Smooth muscle cell (in vitro differentiated cells): ENCODE results near the gene STRA8. TPM values are rescaled to one million over a fixed set of nuclear protein-coding genes. Genes with fewer than 3 reads are reported as not detected.

Experiments used
- DNase-seq: peaks from one replicate; lab custom pipeline; 2025; ENCODE audit not compliant: unreplicated experiment; lab: John Stamatoyannopoulos, UW
- H2AFZ ChIP-seq: fragments of 200-600 bp; sonication (generic); 2 replicates; pipeline ENCODE4 v1.6.0; 2016; ENCODE audit warnings: antibody characterized with exemption, low read depth, mild to moderate bottlenecking
- H3F3A ChIP-seq: fragments of 200-600 bp; sonication (generic); 2 replicates; pipeline ENCODE4 v1.6.0; 2017; ENCODE audit warnings: antibody characterized with exemption, low read depth
- H3K27ac ChIP-seq: fragments of 200-600 bp; sonication (generic); 2 replicates; pipeline ENCODE4 v1.5.1; 2016; ENCODE audit warnings: low read depth, mild to moderate bottlenecking
- H3K27me3 ChIP-seq: fragments of 200-600 bp; sonication (generic); 2 replicates; pipeline ENCODE4 v1.6.1; 2016; ENCODE audit warnings: low read depth, mild to moderate bottlenecking
- H3K36me3 ChIP-seq: fragments of 200-600 bp; sonication (generic); 2 replicates; pipeline ENCODE4 v1.5.1; 2016; ENCODE audit warnings: low read depth
- H3K4me1 ChIP-seq: fragments of 200-600 bp; sonication (generic); 2 replicates; pipeline ENCODE4 v1.5.1; 2016; ENCODE audit warnings: low read depth
- H3K4me2 ChIP-seq: fragments of 200-600 bp; sonication (generic); 2 replicates; pipeline ENCODE4 v1.6.0; 2016; ENCODE audit warnings: mild to moderate bottlenecking
- H3K4me3 ChIP-seq: fragments of 200-600 bp; sonication (generic); 2 replicates; pipeline ENCODE4 v1.5.1; 2016; ENCODE audit warnings: mild to moderate bottlenecking
- H3K79me2 ChIP-seq: fragments of 200-600 bp; sonication (generic); 2 replicates; pipeline ENCODE4 v1.6.0; 2016; ENCODE audit warnings: low read depth, mild to moderate bottlenecking
- H3K9ac ChIP-seq: fragments of 200-600 bp; sonication (generic); 2 replicates; pipeline ENCODE4 v1.6.0; 2016; ENCODE audit warnings: low read depth
- H3K9me3 ChIP-seq: fragments of 200-600 bp; sonication (generic); replicated peaks from 2 replicates; pipeline ENCODE4 v1.5.1; 2016; ENCODE audit warnings: low read depth
- H4K20me1 ChIP-seq: fragments of 200-600 bp; sonication (generic); 2 replicates; pipeline ENCODE4 v1.6.0; 2016; ENCODE audit warnings: low read depth
- WGBS: methylation state at CpG from one replicate; pipeline ENCODE4 v1.1.7; 2016; ENCODE audit warnings: low lambda C conversion rate; 5-methylcytosine and 5-hydroxymethylcytosine counted together
- polyA plus RNA-seq: library from polyadenylated mRNA; unstranded; fragments of >200 nt; fragmentation: Nextera tagmentation; extraction: Ambion mirVana; gene quantifications from 2 replicates; pipeline ENCODE4 v1.2.1, GENCODE V29; 2016
- total RNA-seq: library from RNA; depleted of rRNA; stranded (reverse); fragments of >200 nt; gene quantifications from 2 replicates; pipeline ENCODE4 v1.2.3, GENCODE V29; 2014
- TF ChIP-seq, protein P1 (sequence below): fragments of 200-600 bp; sonication (generic); IDR thresholded peaks from 2 replicates; pipeline ENCODE4 v1.5.1; 2017; ENCODE audit warnings: borderline replicate concordance, mild to moderate bottlenecking, antibody characterized with exemption; ENCODE audit not compliant: insufficient read depth, poor library complexity, severe bottlenecking

Gene STRA8
- total and polyA plus RNA-seq, 2 experiments from 2014 or later = not detected

DNA sequence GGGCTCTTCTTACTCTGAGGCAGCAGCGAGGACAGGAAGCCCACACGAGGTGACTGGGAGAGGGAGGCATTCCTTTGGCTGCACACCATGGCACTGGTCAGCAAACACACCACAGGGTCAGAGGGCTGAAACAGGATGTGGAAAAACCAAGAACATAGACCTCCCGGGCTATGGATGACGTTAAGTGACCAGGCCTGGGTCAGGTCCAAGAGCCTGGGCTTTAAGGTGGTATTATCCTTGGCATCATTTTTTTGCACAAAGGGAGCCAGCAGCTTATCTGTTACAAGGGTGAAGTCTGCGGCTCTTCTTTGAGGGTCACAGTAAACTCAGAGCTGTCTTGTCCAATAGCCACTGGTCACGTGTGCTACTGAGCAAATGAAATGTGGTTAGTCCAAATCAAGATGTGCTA, 29.3 kb upstream of the STRA8 start:
- H3K36me3 ChIP-seq = no peaks in the 10 kb centered on the region
- no peaks in the 10 kb centered on the region for H3K79me2 ChIP-seq
- H3K27ac ChIP-seq = peak overlapping the region; percentile 10
- no peak overlapping the region for H3K9ac ChIP-seq
- no peak overlapping the region for H3K4me3 ChIP-seq
- no peaks in the 10 kb centered on the region for H3F3A ChIP-seq
- no peak overlapping the region for H3K4me2 ChIP-seq
- H2AFZ ChIP-seq = no peak overlapping the region
- TF ChIP-seq, protein P1, sequence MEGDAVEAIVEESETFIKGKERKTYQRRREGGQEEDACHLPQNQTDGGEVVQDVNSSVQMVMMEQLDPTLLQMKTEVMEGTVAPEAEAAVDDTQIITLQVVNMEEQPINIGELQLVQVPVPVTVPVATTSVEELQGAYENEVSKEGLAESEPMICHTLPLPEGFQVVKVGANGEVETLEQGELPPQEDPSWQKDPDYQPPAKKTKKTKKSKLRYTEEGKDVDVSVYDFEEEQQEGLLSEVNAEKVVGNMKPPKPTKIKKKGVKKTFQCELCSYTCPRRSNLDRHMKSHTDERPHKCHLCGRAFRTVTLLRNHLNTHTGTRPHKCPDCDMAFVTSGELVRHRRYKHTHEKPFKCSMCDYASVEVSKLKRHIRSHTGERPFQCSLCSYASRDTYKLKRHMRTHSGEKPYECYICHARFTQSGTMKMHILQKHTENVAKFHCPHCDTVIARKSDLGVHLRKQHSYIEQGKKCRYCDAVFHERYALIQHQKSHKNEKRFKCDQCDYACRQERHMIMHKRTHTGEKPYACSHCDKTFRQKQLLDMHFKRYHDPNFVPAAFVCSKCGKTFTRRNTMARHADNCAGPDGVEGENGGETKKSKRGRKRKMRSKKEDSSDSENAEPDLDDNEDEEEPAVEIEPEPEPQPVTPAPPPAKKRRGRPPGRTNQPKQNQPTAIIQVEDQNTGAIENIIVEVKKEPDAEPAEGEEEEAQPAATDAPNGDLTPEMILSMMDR = no peak
- no peaks in the 10 kb centered on the region for H3K27me3 ChIP-seq
- no peaks in the 10 kb centered on the region for H3K4me1 ChIP-seq
- no peaks in the 10 kb centered on the region for H3K9me3 ChIP-seq
- H4K20me1 ChIP-seq = no peaks in the 10 kb centered on the region
- DNase-seq = no peak
- WGBS = 91% methylated on average over 6 of the region's 6 CpGs

DNA sequence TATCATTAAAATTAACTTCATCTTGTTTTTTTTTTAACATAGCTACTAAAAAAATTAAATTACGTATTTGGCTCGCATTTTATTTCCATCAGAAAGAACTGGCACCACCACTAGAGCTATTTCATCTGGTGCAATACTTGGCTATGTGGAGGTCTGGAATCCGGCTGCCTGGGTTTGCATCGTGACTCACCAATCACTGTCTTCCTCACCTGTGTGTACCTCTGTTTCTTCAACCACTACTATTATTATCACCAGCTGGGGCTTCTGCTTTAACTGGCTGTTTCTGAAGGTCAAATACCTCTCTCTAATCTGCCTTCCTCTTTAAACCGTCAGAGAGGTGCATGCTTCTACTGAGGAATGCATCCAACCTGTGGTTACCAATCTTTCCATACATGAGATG, 28.8 kb upstream of the STRA8 start:
- Histone ChIP-seq H3K4me1 (no peaks in the 10 kb centered on the region), H3K9ac (no peak overlapping the region), H3K4me3 (no peak overlapping the region), H3K79me2 (peaks cover under 1% of the 10 kb centered on the region), H3K9me3 (no peaks in the 10 kb centered on the region), H3K4me2 (no peak overlapping the region), H3F3A (no peaks in the 10 kb centered on the region), H3K36me3 (no peaks in the 10 kb centered on the region), H2AFZ (no peak overlapping the region), H3K27ac (peak overlapping the region; percentile 46), H3K27me3 (no peaks in the 10 kb centered on the region), H4K20me1 (no peaks in the 10 kb centered on the region)
- no peak for DNase-seq
- 77% methylated on average over 5 of the region's 5 CpGs for WGBS
- TF ChIP-seq, protein P1 = no peak

DNA sequence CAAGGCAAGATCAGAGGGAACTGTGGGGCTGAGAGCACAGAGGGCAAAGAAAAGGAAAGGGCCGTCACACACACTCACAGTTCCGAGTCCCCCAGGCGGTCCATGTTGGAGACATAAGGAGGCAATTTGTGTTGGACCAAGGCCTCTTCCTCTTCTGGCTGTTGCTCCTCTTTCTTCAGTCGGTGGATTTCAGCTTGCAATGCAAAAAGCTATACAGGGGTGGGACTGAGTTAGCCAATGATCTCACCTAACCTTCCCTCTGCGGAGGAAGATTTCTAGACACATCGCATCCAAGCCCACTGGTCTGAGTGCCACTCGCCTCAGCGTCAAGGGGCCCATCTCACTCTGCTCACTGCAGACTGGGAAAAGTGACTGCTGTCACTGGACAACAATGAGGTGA, 27.8 kb upstream of the STRA8 start:
- H3K9ac ChIP-seq = no peak overlapping the region
- 97% methylated on average over 8 of the region's 8 CpGs for WGBS
- no peaks in the 10 kb centered on the region for H3K9me3 ChIP-seq
- no peaks in the 10 kb centered on the region for H4K20me1 ChIP-seq
- no peak overlapping the region for H3K4me3 ChIP-seq
- H3K4me2 ChIP-seq = no peak overlapping the region
- H3K27ac ChIP-seq = no peak overlapping the region
- H2AFZ ChIP-seq = no peak overlapping the region
- DNase-seq = no peak
- H3K27me3 ChIP-seq = no peaks in the 10 kb centered on the region
- TF ChIP-seq, protein P1 = no peak
- no peaks in the 10 kb centered on the region for H3F3A ChIP-seq
- H3K4me1 ChIP-seq = no peaks in the 10 kb centered on the region
- H3K36me3 ChIP-seq = no peaks in the 10 kb centered on the region
- H3K79me2 ChIP-seq = peaks cover 5% of the 10 kb centered on the region

DNA sequence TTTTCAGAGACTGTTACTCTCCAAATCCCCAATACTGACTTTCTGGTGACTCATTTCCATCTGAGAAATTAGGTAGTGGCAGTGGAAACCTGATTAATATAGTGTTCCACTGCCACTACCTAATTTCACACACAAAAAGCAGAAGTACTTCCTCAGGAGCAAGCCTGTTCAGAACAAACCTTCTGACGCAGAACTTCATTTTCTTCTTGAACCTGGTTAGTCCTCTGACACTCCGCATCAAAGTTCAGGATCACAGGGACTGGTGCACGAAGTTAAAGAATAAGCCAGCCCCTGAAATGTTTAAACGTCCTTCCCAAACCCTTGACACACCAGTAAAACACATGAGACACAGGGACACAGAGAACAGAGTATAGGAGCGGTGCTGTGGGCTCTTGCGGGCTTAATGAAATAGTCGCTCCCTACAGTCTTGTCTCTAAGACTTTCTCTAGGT, 26.7 kb upstream of the STRA8 start:
- TF ChIP-seq, protein P1 = no peak
- Histone ChIP-seq H3K27me3 (no peaks in the 10 kb centered on the region), H3K36me3 (no peaks in the 10 kb centered on the region), H3F3A (no peaks in the 10 kb centered on the region), H3K27ac (no peak overlapping the region), H3K79me2 (peaks cover 5% of the 10 kb centered on the region), H3K9ac (no peak overlapping the region), H3K4me3 (no peak overlapping the region), H4K20me1 (no peaks in the 10 kb centered on the region), H3K4me1 (no peaks in the 10 kb centered on the region), H3K9me3 (no peaks in the 10 kb centered on the region), H3K4me2 (no peak overlapping the region), H2AFZ (no peak overlapping the region)
- 78% methylated on average over 7 of the region's 7 CpGs for WGBS
- DNase-seq = no peak
